Myocyte (in vitro differentiated cells): Measurements from ENCODE around the gene PIP5K1C. TPM values are rescaled to one million over a fixed set of nuclear protein-coding genes. Genes with fewer than 3 reads are reported as not detected.

Experiments used
- DNase-seq: peaks from one replicate; pipeline ENCODE4 v3.0.0-alpha.2; 2012; ENCODE audit warnings: low read depth
- total RNA-seq: library from RNA; depleted of rRNA; stranded (reverse); fragments of >200 nt; gene quantifications from 2 replicates; pipeline ENCODE4 v1.2.3, GENCODE V29; 2014

The PIP5K1C gene
- total RNA-seq, 1 donor from 2014 or later: 17.9 TPM

DNA sequence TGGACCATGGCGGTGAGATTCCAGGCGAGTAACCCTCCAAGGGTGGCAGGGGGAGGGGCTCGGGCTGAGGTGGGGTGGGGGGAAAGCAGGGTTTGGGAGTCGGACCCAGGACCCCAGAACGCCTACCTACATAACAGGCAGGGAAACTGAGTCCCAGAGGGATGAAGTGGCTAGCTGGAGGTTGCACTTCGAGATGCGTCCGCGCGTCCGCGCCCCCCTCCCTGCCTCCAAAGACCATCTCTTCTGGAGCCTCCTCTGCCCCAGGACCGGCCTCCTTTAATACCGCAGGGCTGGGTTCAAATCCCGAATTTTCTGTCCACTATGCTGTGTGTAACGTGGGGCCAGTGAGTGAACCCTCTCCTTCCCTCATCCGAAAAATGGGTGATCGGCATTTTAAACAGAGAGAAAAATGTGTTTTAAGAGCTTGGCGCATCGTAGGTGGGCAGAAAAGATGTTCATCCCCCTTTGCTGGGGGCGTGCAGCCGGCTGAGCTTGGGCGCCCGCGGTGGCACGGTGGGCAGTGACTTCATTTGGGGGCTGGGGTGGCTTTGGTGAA lies 21.7 kb upstream of the PIP5K1C start:
- no peak for DNase-seq

DNA sequence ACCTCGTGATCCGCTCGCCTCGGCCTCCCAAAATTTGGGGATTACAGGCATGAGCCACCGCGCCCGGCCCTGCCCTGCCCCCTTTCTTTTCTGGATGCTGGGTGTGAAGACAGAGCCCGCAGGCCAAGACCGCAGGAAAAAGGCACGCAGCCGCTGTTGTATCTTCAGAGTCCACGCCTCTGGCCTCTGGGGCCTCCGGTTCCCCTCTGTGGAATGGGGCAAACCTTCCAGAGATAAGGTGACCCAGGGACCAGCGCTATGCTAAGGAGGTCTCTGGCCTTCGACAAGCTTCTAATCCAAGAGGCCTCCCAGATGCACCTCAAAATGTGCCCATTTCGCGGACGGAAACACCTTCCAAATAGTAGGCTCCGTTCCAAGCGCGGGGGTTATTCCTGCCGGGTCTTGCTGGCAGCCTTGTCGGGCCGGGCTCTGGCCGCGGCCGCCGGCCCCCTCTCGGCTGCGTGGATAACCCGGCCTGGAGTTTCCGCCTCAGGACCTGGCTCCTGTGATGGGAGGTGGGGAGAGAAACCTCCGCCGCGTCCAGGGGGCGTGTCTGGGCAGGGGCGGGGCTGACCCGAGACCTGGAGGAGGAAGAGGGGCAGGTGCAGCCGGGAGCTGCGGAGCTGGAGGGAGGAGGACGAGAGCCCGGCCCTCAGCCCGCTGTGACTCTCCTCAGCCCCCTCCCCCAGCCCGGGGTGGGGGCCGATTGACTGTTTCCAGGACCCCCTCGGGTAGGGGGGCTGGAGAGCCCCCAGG lies 21.0 kb upstream of the PIP5K1C start:
- DNase-seq: peak; percentile 78

DNA sequence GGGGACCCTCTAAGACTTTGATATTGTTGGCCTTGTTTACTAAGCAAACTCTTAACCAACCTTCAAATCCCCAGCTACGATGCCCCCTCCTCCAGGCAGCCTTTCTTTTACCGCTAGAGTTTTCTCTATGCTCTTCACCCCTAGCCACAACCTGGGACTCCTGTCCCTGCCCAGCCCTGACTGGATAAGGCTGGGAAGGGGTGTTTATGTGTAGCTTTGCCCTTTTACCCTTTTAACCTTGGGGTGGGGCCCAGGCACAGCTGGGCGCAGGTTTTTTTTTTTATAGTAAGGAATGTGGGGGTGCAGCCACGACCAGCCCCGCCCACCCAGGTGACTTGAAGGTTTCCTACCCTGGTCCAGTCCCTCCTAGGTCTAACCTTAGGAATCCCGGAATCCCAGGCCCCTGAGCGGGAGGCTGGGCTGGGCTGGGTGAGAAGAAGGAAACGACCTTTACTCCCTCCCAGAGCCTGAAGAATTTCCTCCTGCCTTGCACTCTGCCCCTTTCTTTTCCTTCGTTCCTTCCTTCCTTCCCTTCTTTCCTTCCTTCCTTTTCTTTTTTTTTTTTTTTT lies 20.2 kb upstream of the PIP5K1C start:
- no peak for DNase-seq

DNA sequence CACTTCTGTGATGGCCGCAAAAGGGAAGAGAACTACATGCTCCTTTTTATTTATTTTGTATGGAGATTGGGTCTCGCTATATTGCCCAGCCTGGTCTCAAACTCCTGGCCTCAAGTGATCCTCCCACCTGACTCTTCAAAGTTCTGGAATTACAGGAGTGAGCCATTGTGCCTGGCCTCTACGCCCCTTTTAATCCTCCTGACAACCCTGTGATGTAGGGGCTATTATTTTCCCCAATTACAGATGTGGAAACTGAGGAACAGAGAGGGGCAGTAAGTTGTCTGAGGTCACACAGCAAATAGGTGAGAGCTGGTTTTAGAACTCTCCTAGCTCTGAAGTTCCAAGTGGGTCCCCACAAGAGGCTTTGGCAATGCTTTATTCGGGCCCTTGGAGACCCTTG lies 19.6 kb upstream of the PIP5K1C start:
- no peak for DNase-seq

DNA sequence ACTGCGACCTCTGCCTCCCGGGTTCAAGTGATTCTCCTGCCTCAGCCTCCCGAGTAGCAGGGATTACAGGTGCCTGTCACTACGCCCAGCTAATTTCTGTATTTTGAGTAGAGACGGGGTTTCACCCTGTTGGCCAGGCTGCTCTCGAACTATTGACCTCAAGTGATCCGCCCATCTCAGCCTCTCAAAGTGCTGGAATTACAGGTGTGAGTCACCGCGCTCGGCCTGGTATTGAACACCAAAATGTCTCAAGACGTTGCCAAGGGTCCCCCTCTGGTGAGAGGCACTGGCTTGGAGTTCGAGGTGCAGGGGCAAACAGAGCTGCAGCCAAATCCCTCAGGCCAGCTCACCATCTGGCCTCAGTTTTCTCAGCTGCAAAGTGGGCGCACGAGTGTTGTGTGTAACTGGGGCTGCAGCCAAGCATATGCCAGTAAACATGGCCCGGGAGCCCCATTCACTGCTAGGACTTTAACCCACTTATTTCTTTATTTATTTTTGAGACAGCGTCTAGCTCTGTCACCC lies 15.9 kb upstream of the PIP5K1C start:
- no peak for DNase-seq

DNA sequence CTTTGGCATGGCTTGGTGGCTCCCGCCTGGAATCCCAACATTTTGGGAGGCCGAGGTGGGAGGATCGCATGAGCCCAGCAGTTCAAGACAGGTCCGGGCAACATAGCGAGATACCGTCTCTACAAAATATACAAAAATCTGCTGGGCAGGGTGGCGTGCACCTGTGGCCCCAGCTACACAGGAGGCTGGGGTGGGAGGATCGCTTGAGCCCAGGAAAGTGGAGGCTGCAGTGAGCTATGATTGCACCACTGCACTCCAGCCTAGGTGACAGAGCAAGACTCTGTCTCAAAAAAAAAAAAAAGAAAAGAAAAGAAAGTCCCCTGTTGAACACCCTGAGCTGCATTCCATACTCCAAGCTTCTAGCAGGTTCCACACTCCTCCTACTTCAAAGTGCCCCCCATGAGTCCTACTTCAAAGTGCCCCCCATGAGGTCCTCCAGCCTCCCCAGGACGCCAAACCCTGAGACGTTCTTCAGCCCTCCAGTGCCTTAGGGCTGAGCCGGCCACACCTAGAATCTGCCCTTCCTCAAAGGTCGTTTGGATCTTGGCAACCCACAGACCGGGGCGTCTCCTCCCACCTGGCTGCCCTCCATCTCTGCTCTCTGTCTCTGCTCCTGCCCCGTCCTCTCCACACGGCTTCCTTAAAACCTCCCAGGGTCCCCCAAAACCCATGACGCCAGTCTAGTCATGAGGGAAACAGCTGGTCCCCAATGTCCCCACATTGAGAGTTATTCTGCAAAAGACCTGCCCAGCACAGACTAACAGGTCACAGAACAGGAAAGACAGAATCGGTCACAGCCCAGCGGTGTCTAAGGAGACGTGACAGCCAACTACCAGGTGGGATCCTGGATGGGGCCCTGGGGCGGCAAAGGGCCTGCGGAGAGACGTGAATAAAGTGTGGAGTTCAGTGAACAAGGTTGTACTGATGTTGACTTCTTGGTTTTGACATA lies 12.7 kb upstream of the PIP5K1C start:
- no peak for DNase-seq

DNA sequence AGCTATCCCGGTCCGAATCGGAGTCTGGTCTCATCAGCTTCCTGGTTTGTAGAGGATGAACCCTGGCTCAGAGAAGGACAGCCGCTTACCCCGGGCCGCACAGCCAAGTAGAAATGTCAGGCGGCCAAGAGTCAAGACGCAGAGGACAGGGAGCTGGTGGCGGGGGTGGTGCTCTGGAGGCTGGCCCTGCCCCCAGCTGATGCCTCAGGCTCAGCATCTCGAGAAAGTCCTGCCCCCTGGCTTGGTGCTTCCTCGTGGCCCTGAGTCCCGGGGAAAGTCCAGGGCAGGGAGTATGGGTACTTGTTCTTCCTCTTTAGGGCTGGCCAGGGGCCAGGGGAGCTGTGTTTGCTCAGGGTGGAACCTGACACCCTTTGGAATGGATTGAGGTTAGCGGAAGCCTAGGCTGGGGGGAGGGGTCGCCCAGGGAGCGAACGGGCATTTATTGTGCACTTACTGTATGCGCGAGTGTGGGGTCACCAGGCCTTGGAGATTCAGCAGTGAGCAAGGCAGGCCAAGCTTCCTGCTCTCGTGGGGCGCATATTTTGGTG lies 10.1 kb upstream of the PIP5K1C start:
- DNase-seq: peak; percentile 39

DNA sequence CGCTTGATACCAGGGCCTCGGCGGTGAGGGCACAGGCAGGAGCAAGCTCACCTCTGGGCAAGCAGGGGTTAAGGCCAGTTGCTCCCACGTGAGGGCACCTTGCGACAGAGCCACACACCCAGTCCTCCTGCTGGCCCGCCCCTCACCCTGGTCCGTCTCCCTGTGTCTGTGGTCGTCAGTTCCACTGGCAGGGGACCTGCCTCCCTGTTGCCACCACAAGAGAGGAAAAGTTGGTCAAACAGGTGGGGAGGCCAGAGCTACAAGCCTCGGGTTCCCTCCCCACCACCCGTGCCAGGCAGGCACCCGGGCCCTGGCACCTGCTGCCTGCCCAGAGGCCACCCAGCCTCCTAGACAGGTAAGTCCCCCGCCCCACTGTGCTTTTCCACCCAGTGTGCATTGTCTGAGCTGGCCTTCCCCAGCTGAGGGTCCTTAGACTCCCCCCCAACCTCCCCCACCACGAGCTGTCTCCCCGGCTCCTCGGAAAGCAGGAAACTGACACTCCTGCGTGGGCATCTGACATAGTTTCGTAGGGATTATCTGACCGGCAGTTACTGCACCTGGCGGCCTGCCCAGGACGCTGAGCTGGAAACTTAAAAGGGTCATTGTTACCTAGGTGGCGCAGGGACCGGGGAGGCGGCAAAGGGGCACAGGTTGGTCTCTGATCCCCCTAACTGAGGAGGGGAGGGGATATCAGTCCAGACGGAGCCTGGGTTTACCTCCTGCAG lies 8.1 kb upstream of the PIP5K1C start, which contains the start of gene TJP3:
TJP3 (plus strand) TSS at position 178 of the 725 bp plus-strand sequence. CDS start 20,049 bp downstream, outside the sequence.
- DNase-seq: no peak

DNA sequence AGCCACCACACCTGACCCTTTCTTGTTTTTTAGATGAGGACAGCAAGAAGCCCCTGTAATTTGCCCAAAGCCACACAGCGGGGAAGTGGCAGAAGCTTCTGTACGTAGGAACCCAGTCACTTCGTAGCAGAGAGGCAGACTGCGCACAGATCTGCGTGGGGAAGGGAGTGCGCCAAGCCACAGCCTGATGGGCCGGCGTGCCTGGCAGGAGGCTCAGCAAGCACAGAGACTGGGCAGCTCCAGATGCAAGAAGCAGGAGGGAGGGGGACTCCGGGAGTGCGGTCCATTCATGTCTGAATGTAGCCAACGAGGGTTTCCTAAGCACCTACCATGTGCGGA lies 7.6 kb upstream of the PIP5K1C start:
- no peak for DNase-seq

DNA sequence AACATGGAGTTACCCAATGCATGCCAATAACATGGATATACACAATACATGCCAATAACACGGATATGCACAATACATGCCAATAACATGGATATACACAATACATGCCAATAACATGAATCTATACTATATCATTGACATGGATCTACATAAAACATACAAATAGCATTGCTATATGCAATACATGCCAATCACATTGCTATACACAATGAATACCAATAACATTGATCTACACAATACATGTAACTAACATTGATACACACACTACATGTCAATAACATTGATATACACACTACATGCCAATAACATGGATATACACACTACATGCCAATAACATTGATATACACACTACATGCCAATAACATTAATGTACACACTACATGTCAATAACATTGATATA lies 932 bp upstream of the PIP5K1C start:
- DNase-seq: no peak

DNA sequence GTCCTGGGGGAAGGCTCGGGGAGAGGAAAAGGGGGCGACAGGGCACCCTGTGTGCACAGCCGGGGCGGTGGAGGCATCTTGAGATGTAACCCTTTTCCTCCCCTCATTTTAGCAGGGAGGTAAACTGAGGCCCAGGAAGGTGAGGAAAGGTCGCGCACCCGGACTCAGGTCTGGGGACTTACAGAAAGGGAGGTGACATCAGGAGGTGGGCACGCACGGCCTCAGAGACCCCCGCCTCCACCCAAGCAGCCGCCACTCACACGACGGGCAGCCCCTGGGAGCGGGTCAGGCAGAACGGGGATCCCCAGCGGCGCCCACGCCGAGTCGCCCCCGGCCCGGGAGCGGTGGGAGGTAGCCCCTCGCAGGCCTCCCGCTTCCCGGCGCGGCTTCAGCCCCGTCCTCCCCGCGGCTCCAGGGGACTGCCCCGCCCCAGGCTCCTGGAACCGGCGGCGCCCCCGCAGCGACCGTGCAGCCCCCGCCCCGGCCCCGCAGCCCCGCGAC lies 477 bp downstream of the PIP5K1C start:
- no peak for DNase-seq

DNA sequence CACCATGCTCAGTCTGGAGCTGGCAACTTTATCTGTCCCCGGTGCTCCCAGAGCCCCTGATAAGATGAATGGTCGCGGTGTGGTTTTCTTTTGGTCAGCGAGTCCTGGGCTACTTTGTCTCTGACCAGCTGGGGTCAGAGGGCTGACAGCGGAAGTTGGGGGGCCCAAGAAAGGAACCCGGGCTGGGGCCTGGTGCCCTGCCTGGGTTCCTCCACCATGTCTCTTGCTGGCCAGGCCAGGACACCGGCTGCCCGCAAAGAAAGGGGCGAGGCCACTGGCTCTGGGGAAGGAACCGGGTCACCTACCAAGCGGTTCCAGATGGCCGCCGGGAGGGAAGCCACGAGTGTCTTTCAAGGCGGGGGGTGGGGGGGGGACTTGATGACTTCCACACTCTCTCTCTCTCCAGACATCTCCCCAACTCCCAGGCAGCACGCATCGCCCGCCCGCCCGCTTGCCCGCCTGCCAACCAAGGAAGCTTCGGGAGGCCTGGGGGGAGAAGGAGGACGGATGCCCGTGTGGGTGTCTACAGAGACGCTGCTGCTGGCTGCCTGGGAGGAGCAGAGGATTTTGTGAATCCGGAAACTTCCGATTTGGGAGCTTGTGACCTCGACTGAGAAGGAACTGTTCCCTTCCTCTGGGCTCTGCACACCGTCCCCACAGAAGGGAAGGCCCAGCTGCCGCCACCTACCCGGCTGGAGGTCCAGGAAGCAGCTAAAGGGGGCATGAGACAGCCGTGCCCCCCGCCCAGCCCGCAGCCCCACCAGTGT lies 1.1 kb downstream of the PIP5K1C start:
- peak; percentile 62 for DNase-seq

DNA sequence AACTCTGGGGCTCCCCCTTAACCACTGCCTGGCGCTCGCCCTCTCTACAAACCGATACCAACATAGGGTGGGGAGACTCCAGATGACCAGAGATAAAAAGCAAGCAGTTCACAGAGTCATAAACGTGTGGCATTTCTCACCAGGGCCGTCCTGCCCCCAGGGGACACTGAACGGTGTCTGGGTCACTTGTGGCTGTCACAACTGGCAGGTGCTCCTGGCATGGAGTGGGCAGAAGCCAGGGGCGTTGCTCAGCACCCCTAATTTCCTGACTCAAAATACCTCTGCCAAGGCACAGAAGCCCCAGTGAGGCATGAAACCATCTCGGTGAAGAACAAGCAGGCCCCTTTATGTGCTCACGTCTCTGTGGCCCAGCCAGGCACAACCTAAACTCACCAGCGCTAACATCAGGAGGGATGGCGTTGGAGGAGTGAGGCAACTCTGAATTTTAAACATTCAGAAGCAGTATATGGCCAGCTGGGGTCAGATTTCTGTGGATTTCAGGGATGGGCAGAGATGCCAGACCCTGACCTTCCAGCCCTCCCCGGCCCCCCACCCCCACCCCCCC lies 1.8 kb downstream of the PIP5K1C start:
- DNase-seq: peak; percentile 13

DNA sequence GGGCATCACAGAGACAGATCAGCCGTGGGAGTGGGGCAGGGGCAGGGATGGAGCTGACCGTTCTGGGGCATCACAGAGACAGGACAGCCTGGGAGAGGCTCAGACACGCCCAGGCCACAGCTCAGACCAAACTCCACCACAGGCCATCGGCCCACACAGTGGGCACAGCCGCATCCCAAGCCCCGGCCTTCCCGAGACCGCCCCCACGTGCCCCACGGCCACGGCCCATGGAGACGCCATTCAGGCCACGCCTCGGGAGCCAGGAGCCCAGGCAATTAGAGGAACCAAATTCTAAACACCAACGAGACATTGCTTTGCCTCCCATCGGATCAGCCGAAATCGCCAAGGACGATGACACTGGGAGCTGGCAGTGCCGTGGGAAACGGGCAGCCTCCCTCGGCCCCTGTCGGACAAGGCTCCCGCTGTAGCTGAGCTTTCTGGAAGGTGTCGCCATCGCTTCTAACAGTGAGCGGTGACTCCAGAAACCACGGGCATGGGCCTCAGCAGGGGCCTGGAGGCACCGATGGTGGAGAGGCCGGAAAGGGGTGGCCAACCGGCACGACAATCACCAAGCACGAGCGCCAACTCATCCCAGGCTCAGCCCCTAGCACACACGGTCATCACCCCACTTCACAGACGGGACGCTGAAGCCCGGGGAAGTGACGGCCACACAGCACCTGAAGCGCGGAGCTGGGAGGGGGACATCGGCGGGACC lies 2.4 kb downstream of the PIP5K1C start:
- DNase-seq: no peak

DNA sequence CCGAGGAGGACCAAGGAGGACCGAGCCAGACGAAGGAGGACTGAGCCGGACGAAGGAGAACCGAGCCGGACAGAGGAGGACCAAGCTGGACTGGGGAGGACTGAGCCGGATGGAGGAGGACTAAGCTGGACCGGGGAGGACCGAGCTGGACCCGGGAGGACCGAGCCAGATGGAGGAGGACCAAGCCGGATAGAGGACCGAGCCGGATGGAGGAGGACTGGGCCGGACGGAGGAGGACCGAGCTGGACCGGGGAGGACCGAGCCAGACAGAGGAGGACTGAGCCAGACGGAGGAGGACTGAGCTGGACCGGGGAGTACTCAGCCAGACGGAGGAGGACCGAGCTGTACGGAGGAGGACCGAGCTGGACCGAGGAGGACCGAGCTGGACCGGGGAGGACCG lies 3.2 kb downstream of the PIP5K1C start:
- no peak for DNase-seq

DNA sequence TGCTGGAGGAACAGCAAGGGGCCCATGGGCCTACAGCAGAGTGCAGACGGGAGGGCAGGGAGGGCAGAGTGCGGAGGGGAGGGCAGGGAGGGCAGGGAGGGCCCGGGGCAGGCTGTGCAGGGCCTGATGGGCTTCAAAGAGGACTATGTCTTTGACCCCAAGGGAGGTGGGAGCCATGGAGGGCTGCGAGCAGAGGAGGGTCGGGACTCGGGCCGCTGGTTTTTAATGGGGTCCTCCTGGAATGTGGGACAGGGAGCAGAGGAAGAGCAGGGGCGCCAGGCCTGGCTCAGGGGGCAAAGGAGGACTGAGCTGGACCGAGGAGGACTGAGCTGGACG lies 3.6 kb downstream of the PIP5K1C start:
- no peak for DNase-seq

DNA sequence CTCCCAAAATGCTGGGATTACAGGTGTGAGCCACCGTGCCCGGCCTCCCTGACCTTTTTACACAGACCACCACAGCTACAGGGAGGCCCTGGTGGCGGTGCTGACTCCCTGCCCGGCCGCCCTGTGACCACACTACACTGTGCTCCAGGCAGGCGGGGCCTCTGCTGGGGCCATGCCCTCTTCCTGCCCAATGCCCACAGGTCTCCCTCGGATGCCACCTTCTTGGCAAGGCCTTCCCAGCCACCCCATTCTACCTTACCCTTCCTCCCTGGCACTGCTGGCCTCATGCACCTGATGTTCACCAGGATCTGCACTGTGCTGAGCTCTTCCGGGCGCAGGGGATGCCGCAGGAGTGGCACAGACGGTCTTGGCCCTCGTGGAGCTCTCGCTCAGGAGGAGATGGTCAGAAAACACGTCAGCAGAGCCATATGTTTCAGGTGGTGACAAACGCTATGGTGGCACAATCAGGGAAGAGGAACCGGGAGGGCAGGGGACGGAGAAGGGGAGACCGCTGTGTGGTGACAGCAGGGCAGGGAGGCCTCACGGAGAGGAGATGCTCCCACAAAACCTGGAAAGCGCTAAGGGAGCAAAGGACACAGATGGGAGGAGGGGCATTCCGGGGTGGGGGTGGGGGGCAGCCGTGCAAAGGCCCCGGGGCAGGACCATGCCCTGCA lies 4.1 kb downstream of the PIP5K1C start:
- no peak for DNase-seq

DNA sequence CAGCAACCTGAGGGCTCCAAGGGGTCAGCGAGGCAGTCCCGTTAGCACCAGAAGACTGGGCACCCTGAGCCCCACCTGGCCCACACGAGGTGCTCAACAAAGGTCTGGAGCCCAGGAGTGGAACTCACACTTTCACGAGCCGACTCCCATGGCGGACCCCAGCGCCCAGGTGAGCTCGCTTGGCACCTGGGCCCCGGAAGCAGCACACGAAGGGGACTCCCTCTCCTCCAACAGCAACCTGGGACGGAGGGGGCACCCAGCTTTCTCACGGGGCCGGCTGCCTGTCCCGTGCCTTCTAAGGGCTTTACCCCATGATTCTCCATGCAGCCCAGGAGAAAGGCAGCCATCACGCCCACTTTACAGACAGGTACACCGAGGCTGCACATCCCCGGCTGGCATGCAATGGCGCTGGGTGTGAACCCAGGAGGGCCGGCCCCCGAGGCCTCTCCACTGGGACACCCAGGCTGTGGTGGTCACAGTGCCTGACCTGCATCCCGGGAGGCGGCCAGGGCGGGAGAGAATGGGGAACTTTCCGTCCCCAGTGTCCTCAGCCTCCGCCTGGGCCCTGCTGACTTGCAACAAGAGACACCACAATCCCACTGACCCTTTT lies 5.0 kb downstream of the PIP5K1C start:
- no peak for DNase-seq
